NCI-H1417 treated with DMSO at 0.1 percent for 48 hours (cell line): ENCODE data around the gene GPR176.

Experiments used
- DNase-seq: peaks from one replicate; lab custom pipeline; 2025; lab: John Stamatoyannopoulos, UW

The GPR176 gene

DNA sequence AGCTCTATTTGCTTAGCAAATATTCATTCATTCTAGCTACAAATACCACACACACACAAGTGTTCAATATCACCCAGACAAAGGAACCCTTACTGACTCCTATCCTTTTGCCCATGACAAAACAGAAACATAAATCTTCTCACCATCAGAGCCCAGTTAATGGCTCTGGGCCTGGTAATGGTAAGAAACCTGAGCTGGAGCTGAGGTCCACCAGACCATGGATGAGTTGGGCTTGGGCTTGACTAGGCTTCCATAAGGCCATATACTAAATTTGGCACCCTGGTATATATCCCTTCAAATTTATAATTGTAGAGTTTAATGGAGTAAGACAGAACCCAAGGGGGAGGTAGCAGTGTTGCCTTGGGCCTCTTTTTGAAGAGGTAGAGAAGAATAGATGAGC is 29.4 kb downstream of the GPR176 start:
- DNase-seq, result no peak

- no peak for DNase-seq
These were observed 30.5 kb downstream of the GPR176 start for GRCh38 chr15:39889601-39890000.

DNA sequence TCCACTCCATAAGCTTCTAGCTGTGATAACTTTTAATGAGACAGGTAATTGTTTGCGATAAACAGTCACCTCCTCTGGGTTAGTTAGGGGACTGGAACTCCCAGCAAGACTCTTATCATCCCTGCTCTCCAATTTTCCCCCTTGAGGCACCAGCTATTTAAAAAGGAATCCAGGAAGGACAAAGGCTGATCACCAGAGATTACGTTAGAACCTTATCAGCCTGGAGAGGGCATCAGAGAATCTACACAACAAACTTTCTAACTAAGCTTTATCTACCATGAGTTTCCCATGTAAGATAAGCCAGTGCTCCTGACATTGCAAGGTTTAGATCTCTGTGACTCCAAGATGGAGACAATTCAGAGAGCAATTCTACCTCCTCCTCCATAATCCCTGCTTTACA is 31.3 kb downstream of the GPR176 start:
- no peak for DNase-seq

GRCh38 chr15:39888243-39888642 is 31.8 kb downstream of the GPR176 start:
- no peak for DNase-seq

- no peak for DNase-seq
These were observed 32.2 kb downstream of the GPR176 start for GRCh38 chr15:39887832-39888231.

- DNase-seq, result no peak
These were observed 32.9 kb downstream of the GPR176 start for GRCh38 chr15:39887211-39887610.

DNA sequence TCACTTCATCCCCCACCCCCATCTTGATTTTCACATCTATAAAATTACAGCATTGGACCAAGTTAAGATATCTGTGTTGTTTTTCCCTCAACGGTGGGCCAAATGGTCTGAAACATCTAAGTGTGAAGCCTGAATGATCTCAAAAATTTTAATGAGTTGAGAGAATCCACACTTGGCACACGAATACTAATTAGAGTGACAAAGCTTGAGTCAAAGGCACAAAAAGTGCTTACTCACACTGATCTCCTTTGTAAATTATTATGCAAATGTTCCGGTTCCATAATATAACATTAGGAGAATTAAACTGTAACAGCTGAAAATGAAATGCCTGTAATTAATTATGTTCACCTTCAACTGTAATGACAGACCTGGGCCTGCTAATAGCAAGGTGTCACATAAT is 33.6 kb downstream of the GPR176 start:
- DNase-seq, result no peak

DNA sequence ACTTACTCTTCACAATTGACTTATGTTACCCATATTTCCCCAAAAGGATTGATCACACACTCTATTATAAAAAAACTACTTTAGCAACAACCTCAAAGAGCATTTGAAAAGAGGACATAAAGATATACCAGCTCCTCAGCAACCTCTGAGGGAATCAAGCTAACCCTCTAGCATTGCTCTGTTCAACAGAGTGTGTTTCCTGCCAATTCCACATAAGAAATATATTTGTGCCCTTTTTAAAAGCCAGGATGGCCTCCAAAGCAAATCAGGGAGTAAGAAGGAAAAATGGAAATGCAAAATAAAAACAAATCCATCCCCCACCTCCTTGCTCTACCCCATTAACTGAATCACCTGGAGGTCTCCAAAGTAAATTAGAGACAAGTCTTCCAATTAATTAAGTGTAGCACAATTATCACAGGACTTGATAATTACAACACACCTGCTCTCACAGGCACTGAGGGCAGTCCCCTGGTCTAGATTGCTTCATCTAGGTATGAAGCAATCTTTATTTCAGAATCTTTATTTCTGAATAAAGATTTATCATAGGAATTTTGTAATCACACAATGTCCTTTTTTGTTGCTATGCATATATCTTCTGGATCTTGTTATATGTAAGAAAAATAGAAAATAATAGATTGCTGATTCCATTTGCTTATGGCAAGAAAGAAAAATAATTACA is 34.8 kb downstream of the GPR176 start:
- no peak for DNase-seq

DNA sequence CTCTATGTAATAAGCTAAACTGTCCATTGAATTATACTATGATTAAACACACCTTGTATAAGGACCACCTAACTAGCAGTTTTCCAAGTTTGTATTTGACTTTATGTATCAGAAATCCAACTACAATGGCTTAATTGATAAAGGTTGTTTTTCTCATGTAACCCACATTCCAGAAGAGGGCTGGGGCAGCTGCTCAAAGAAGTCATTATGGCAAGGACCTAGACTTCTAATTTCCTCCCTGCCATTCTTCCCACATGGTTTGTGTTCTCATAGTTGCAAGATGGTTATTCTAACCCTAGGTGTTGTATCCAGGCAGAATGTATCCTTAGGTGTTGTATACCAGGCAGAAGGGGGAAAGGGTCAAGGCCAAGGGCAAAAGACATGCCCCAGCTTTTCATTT is 35.7 kb downstream of the GPR176 start:
- DNase-seq, result no peak

- DNase-seq, result no peak
These were observed 37.5 kb downstream of the GPR176 start for GRCh38 chr15:39882602-39883001.

- no peak for DNase-seq
These were observed 38.3 kb downstream of the GPR176 start for GRCh38 chr15:39881790-39882189.

DNA sequence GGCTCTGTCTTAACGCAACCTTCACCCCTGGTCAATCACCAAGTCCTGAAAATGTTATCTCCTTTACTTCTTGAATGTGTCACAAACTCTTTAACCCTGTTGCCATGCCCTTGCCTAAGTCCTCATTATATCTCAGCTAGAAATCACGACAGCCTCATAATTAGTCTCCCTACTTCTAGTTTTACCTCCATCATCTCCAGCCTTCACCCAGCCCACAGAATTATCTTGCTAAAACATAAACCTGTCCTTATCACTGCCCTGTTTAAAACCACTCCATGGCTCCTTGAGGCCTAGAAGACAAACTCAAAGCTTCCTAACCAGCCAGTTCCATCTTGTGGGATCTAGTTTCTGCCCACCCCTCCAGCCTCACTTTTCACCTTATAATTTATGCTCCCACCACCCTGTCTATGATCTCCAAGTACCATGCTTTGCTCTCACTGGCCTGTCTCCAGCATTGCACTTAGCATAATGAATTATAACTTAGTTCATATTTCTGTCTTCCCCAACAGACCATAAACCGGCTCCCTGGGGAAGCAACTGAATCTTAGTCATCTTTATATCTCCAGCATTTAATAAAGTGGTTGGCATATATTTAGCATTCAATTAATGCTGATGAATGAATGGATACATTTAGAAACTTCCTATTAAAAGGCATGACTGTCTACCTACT is 39.2 kb downstream of the GPR176 start:
- DNase-seq, result no peak

DNA sequence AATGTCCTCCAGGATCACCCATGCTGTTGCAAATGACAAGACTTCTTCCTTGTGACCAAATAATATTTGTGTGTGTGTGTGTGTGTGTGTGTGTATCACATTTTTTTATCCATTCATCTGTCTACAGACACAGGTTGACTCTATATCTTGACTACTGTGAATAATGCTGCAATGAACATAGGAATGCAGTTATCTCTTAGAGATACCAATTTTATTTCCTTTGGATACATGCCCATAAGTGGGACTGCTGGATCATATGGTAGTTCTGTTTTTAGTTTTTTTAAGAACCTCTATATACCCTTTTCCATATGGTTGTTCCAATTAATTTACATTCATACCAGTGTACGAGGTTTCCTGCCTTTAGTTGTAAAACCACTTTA is 41.7 kb downstream of the GPR176 start:
- no peak for DNase-seq

GRCh38 chr15:39874890-39875549 is 45.0 kb downstream of the GPR176 start:
- DNase-seq, result no peak

GRCh38 chr15:39873978-39874377 is 46.1 kb downstream of the GPR176 start:
- DNase-seq, result no peak

DNA sequence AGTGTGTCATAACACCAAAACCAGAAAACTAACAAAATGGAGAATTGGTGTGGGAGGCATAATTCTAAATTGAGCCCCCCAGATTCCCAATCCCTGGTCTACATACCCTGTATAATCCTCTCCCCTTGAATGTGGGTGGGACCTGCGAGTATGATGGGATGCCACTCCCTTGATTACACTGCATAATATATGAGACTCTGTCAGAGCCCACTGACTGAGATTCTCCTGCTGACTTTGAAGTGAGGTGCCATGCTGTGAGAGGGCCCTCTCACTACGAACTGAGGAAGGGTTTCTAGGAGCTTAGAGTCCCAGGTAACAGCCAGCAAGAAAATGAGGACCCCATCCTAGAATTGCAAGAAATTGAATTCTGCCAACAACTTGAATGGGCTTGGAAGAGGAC is 49.5 kb downstream of the GPR176 start:
- no peak for DNase-seq

DNA sequence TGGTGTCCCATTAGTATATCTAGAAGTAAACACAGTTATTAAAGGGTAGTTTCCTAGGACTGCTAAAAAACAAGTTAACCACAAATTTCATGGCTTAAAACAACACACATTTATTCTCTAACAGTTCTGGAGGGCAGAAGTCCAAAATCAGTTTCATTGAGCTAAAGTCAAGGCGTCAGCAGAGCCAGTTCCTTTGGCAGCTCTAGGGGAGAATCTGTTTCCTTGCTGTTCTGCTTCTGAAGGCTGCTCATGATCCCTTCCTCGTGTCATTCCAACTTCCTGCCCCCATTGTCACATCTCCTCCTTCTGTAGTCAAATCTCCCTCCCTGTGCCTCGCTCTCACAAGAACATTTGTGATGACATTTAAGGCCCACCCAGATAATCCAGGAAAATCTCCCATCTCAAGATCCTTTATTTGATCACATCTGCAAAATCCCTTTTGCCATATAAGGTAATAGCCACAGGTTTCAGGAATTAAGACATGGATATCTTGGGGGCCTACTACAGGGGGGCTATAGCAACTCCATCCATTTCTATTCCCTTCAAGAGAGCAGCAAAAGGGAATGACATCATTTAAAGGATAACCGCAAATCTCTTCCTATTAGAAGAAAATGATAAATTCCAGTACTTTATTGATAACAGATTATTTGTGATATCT is 50.1 kb downstream of the GPR176 start:
- DNase-seq, result no peak

DNA sequence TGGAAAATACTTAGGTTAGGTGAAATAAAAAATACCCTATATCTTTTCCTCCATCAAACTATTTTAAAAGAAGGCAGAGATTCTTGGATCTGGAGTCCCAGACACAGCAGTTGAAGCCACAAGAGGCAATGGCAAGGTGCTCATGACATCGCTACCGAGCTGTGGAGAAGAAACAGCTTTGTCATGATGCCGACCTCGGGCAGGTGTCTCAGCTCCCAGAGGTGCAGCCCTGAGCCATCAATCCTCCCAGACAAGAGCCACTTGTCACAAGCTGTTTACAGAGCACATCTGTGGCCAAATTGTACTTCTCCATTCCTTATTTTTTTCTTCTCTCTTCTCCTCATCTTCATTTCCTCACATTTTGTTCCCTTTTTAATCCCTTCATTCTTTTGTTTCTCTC is 50.8 kb downstream of the GPR176 start:
- peak; percentile 25 for DNase-seq

DNA sequence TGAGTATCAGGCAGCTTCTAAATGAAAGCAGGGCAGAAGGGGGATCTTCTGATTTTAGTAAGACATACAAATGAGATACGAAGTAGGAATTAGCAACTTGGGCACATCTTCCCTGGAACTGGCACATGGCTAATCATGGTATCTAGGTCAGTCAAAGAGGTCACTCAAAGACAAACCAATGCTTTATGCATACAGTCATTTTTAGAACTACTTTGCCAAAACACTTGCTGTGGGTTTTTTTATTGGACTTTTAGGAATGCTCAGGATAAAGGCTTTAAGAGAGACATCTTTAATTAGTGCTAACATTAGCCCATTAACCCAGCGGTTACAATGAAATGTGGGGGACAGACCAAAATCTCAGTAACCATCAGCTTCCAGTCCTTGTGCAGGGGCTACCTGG is 51.7 kb downstream of the GPR176 start:
- no peak for DNase-seq

DNA sequence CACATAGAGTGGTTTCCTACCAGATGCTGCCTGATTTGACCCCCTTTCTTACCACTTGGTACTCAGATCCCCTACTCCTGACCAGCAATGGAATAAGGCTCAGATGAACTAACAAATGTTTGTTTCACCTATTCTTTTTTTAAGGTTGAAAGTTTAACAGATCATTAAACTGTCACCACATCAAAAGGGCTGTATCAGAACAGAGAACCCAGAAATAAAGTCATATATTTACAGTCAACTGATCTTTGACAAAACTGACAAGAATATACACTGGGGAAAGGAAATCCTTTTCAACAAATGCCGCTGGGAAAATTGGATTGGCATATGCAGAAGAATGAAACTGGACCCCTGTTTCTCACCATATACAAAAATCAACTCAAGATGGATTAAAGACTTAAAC is 56.0 kb downstream of the GPR176 start:
- DNase-seq, result no peak

GRCh38 chr15:39860871-39861270 is 59.2 kb downstream of the GPR176 start:
- DNase-seq, result no peak

- DNase-seq, result no peak
These were observed 59.9 kb downstream of the GPR176 start for GRCh38 chr15:39860200-39860599.

- no peak for DNase-seq
These were observed 60.4 kb downstream of the GPR176 start for GRCh38 chr15:39859636-39860035.
